Keratinocyte (primary cell): ENCODE results near the gene UCN2. TPM values are rescaled to one million over a fixed set of nuclear protein-coding genes. Genes with fewer than 3 reads are reported as not detected.

Experiments used
- DNase-seq: peaks from one replicate; pipeline ENCODE4 v3.0.0-alpha.2; 2011; ENCODE audit warnings: low read depth, missing footprints, low spot score
- FAIRE-seq: peaks from 2 replicates; lab custom pipeline; 2011; peaks lifted over from hg19 to GRCh38; lab: Jason Lieb, UNC
- H2AFZ ChIP-seq: 2 replicates; pipeline ENCODE4 v1.6.0; 2012; ENCODE audit warnings: low read length, control low read depth, inconsistent platforms; ENCODE audit not compliant: control insufficient read depth
- H3K27ac ChIP-seq: 2 replicates; pipeline ENCODE4 v1.5.1; 2011; ENCODE audit warnings: low read length; ENCODE audit not compliant: control insufficient read depth, insufficient read depth
- H3K27me3 ChIP-seq: 3 replicates; pipeline ENCODE4 v1.6.0; 2011; ENCODE audit warnings: low read length; ENCODE audit not compliant: control insufficient read depth, insufficient read depth; ENCODE audit errors: extremely low read depth
- H3K36me3 ChIP-seq, 2 experiments: 2 replicates in 1 of 2; 3 replicates in 1 of 2; pipeline ENCODE4 v1.5.1; 2011; ENCODE audit warnings: low read length in 2 of 2, mild to moderate bottlenecking in 1 of 2; ENCODE audit not compliant: control insufficient read depth in 2 of 2, insufficient read depth in 2 of 2; ENCODE audit errors: extremely low read depth in 1 of 2
- H3K4me1 ChIP-seq: 3 replicates; pipeline ENCODE4 v1.5.1; 2011; ENCODE audit warnings: low read length; ENCODE audit not compliant: control insufficient read depth, insufficient read depth; ENCODE audit errors: extremely low read depth
- H3K4me2 ChIP-seq: 3 replicates; pipeline ENCODE4 v1.6.0; 2011; ENCODE audit warnings: low read depth, low read length; ENCODE audit not compliant: control insufficient read depth, insufficient read depth; ENCODE audit errors: extremely low read depth
- H3K4me3 ChIP-seq, 3 experiments: fragments of 200-600 bp in 1 of 3; sonication (generic) in 1 of 3; 2 replicates in 2 of 3; 3 replicates in 1 of 3; pipeline ENCODE4 v1.5.1; 2011 to 2016; ENCODE audit warnings: low read length in 3 of 3, mild to moderate bottlenecking in 3 of 3, control low read depth in 2 of 3, inconsistent platforms in 1 of 3, low read depth in 1 of 3, mixed read lengths in 1 of 3, mixed run types in 1 of 3, moderate library complexity in 1 of 3; ENCODE audit not compliant: control insufficient read depth in 2 of 3, insufficient read depth in 2 of 3; ENCODE audit errors: extremely low read depth in 1 of 3
- H3K79me2 ChIP-seq: 2 replicates; pipeline ENCODE4 v1.6.0; 2012; ENCODE audit warnings: low read length; ENCODE audit not compliant: control insufficient read depth, insufficient read depth
- H3K9ac ChIP-seq: 3 replicates; pipeline ENCODE4 v1.6.0; 2011; ENCODE audit warnings: low read length; ENCODE audit not compliant: control insufficient read depth, insufficient read depth; ENCODE audit errors: extremely low read depth
- H3K9me1 ChIP-seq: 3 replicates; pipeline ENCODE4 v1.6.0; 2011; ENCODE audit warnings: low read length; ENCODE audit not compliant: control insufficient read depth, insufficient read depth; ENCODE audit errors: extremely low read depth
- H3K9me3 ChIP-seq: 2 replicates; pipeline ENCODE4 v1.5.1; 2012; ENCODE audit warnings: low read depth, low read length; ENCODE audit not compliant: control insufficient read depth
- H4K20me1 ChIP-seq: 3 replicates; pipeline ENCODE4 v1.6.0; 2011; ENCODE audit warnings: low read length; ENCODE audit not compliant: control insufficient read depth, insufficient read depth; ENCODE audit errors: extremely low read depth
- CTCF ChIP-seq, 3 experiments: IDR thresholded peaks in 1 of 3; conservative IDR thresholded peaks in 1 of 3; optimal IDR thresholded peaks in 1 of 3; 2 replicates in 2 of 3; 3 replicates in 1 of 3; pipeline versions ENCODE3 to v1.5.1; 2011; ENCODE audit warnings: low read length in 3 of 3, mild to moderate bottlenecking in 3 of 3, moderate library complexity in 2 of 3, control low read depth in 1 of 3, inconsistent platforms in 1 of 3; ENCODE audit not compliant: insufficient read depth in 2 of 3; ENCODE audit errors: extremely low read depth in 1 of 3
- EZH2 ChIP-seq: IDR thresholded peaks from one replicate; pipeline ENCODE4 v1.6.1; 2012; ENCODE audit warnings: inconsistent platforms, mild to moderate bottlenecking, low read length, moderate library complexity
- dilution Hi-C: fragments of 300-500 bp; cut with MboI; formaldehyde crosslinking; loops from one replicate; pipeline ENCODE4 v1.7.0; 2020; ENCODE audit warnings: low sequenced_read_pairs; ENCODE audit not compliant: extremely low pct_ligation_motif_present
- polyA plus RNA-seq, 5 experiments: library from polyadenylated mRNA; depleted of rRNA in 3 of 5; stranded (reverse) in 3 of 5; stranded (forward) in 1 of 5; unstranded in 1 of 5; fragments of >200 nt; gene quantifications; 1 replicate in 1 of 5; 2 replicates in 3 of 5; 3 replicates in 1 of 5; pipeline versions ENCODE4 v1.2.1 to v1.2.3, GENCODE V29; 2011 to 2012; ENCODE audit warnings: missing spikeins in 2 of 5, low read depth in 1 of 5, low replicate concordance in 1 of 5

UCN2 gene
- polyA plus RNA-seq, 1 donor (not counting 4 experiments of a cell fraction or from before 2014, with no cell fraction given) = 5.7 TPM

- H3K4me3 ChIP-seq = no peak overlapping the region
- H3K4me1 ChIP-seq = peaks cover 42% of the 10 kb centered on the region
- peaks cover 3% of the 10 kb centered on the region for H3K9me1 ChIP-seq
- no peaks in the 10 kb centered on the region for H3K27me3 ChIP-seq
- H3K27ac ChIP-seq = no peak overlapping the region
- H4K20me1 ChIP-seq = peaks cover 10% of the 10 kb centered on the region
- peak overlapping the region; percentile 4 for H3K4me2 ChIP-seq
- dilution Hi-C loops = no loop called here
- no peak overlapping the region for H2AFZ ChIP-seq
- H3K79me2 ChIP-seq = no peaks in the 10 kb centered on the region
- DNase-seq (no peak), FAIRE-seq (no peak)
- no peak for TF ChIP-seq EZH2
- no peak for TF ChIP-seq CTCF (optimal IDR thresholded peaks at IDR 0.05 in 1 of 3, IDR thresholded peaks at IDR 0.05 in 1 of 3, conservative IDR thresholded peaks at IDR 0.05 in 1 of 3; ENCODE audit: extremely low read depth in 1 of 3, insufficient read depth in 2 of 3, low read length in 3 of 3)
- H3K36me3 ChIP-seq = peaks cover 44 to 48% of the 10 kb centered on the region in 2 experiments
- H3K9ac ChIP-seq = peak overlapping the region; percentile 11
- H3K9me3 ChIP-seq = no peaks in the 10 kb centered on the region
These were observed 441 bp upstream of the UCN2 start for GRCh38 chr3:48564022-48564421.

- DNase-seq (no peak), FAIRE-seq (no peak)
- H2AFZ ChIP-seq = no peak overlapping the region
- dilution Hi-C loops = no loop called here
- no peak overlapping the region for H3K4me2 ChIP-seq
- H3K9me3 ChIP-seq = no peaks in the 10 kb centered on the region
- H3K4me3 ChIP-seq = no peak overlapping the region
- TF ChIP-seq CTCF (optimal IDR thresholded peaks at IDR 0.05 in 1 of 3, IDR thresholded peaks at IDR 0.05 in 1 of 3, conservative IDR thresholded peaks at IDR 0.05 in 1 of 3; ENCODE audit: extremely low read depth in 1 of 3, insufficient read depth in 2 of 3, low read length in 3 of 3) (no peak), EZH2 (no peak)
- H4K20me1 ChIP-seq = peaks cover 11% of the 10 kb centered on the region
- H3K36me3 ChIP-seq = peaks cover 33 to 41% of the 10 kb centered on the region in 2 experiments
- no peak overlapping the region for H3K27ac ChIP-seq
- H3K27me3 ChIP-seq = no peaks in the 10 kb centered on the region
- H3K4me1 ChIP-seq = peaks cover 57% of the 10 kb centered on the region
- no peak overlapping the region for H3K9ac ChIP-seq
- peaks cover 3% of the 10 kb centered on the region for H3K9me1 ChIP-seq
- H3K79me2 ChIP-seq = no peaks in the 10 kb centered on the region
These were observed 1.1 kb downstream of the UCN2 start for GRCh38 chr3:48562367-48563095.
